Measurements from ENCODE around the gene NRL.
A peak's percentile ranks its signal among the peaks of the same experiment; 100 is the strongest.

NRL gene

DNA sequence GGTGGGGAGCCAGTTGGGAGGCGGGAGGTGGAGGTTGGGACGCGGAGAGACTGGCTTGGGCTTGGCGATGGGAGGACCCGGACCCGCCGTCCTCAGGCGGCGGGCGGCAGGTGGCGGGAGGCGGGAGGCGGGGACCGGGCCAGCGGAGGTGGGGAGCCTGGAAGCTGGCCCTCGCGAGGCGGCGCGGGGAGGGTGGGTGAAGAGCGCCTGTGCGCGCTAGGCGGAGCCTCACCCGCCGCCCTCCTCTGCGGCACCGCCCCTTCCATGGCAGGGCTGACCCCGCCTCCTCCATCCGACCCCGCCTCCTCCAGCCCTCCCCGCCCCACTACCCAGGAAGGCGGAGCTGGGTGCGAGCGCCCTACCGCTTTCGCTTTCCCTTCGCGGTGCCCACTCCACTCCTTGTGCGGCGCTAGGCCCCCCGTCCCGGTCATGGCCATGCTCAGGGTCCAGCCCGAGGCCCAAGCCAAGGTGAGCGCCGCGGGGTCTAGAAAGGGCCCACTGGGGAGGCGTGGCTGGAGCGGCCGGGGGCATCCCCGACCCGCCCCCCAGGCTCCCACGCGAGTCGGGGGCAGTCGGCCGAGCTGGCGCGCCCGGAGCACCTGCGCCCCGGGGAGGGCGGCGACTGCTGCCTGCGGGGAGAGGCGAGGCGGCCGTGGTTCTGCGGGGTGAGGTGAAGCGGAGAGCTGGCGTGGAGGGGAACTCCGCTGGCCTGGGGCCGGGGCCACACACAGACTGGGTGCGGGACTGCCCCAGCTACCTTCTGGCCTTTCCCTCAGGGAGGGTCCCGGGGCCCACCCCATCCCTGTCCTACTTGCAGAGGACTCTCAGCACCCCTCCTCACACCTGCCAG, 21.3 kb upstream of the NRL start, which contains the start of gene PSME1:
Gene PSME1 (plus strand): TSS at position 361 of the 850 bp plus-strand sequence. CDS start 69 bp downstream, at position 430.
- TF ChIP-seq, protein P1, sequence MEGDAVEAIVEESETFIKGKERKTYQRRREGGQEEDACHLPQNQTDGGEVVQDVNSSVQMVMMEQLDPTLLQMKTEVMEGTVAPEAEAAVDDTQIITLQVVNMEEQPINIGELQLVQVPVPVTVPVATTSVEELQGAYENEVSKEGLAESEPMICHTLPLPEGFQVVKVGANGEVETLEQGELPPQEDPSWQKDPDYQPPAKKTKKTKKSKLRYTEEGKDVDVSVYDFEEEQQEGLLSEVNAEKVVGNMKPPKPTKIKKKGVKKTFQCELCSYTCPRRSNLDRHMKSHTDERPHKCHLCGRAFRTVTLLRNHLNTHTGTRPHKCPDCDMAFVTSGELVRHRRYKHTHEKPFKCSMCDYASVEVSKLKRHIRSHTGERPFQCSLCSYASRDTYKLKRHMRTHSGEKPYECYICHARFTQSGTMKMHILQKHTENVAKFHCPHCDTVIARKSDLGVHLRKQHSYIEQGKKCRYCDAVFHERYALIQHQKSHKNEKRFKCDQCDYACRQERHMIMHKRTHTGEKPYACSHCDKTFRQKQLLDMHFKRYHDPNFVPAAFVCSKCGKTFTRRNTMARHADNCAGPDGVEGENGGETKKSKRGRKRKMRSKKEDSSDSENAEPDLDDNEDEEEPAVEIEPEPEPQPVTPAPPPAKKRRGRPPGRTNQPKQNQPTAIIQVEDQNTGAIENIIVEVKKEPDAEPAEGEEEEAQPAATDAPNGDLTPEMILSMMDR (IDR thresholded peaks at IDR 0.05; ENCODE audit: low read depth, low read length), result no peak

DNA sequence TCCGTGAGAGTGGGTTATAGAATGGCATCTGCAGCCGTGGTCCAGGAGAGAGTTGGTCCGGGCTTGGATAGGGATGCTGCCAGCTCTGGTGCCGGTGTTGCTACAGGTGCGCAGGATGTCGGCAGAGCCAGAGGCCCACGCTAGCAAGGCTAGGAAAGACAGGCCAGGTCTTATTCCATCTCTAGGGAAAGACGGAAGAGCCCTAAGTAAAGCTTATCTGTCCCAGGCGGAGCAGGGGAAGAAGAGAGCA, 20.8 kb upstream of the NRL start:
- peak overlapping the region; percentile 89 for H3K4me3 ChIP-seq (ENCODE audit: low read depth, low read length)
- TF ChIP-seq, protein P1 (IDR thresholded peaks at IDR 0.05; ENCODE audit: low read depth, low read length), result no peak

More for the DNA sequence above, 21.3 kb upstream of the NRL start, which contains the start of gene PSME1:
- peak within 1 kb of the TSS; percentile 89 for H3K4me3 ChIP-seq (ENCODE audit: low read depth, low read length)

DNA sequence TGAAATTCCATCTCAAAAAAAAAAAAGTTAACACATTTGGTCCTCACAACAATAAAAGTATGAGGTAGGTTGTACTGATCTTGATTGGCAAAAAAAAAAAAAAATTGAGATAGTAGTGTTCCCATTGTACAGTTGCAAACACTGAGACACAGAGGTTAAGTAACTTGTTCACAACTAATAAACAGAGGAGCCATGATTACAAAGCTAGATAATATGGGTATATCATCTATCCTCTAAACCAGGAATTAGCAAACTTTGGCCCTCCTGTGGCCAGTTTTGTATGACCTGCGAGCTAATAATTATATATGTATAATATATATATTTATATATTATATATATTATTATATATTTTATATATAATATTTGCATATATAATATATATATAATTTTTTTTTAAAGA, 19.0 kb upstream of the NRL start:
- TF ChIP-seq, protein P1 (IDR thresholded peaks at IDR 0.05; ENCODE audit: low read depth, low read length), result no peak
- no peak overlapping the region for H3K4me3 ChIP-seq (ENCODE audit: low read depth, low read length)

DNA sequence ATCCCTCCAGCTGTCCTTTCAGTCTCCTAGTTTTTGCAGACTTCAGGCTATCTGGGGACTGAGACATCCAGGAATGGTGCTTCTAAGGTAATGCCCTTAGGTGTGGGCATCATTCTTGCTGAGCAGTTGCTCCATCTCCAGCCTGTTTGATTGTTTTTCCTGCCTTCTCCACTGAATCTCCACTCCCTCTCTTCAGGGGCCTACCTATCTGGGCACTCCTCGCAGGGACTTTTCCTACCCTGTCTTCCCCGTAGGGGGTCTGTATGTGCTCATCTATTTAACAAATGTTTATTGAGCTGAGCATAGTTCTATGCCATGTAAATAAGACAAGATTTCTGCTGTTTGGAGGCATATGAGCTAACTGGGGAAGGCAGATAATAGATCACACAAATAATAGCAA, 18.2 kb upstream of the NRL start:
- no peak overlapping the region for H3K4me3 ChIP-seq (ENCODE audit: low read depth, low read length)
- TF ChIP-seq, protein P1 (IDR thresholded peaks at IDR 0.05; ENCODE audit: low read depth, low read length), result no peak

DNA sequence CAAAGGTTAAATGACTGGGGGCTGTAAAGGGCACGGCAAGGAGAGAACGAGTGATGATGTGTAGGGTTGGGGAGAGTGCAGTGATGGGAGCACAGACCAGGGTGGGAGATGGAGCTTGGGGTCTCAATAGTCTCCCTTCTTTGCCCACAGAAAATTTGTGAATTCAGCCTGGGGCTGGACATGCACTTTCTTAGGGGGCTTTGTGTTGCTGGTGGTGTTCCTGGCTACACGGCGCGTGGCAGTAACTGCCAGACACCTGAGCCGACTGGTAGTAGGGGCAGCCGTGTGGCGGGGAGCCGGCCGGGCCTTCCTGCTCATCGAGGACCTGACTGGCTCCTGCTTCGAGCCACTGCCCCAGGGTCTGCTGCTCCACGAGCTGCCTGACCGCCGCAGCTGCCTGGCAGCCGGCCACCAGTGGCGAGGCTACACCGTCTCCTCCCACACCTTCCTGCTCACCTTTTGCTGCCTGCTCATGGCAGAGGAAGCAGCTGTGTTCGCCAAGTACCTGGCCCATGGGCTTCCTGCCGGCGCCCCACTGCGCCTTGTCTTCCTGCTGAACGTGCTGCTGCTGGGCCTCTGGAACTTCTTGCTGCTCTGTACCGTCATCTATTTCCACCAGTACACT, 17.4 kb upstream of the NRL start:
- no peak overlapping the region for H3K4me3 ChIP-seq (ENCODE audit: low read depth, low read length)
- TF ChIP-seq, protein P1 (IDR thresholded peaks at IDR 0.05; ENCODE audit: low read depth, low read length), result no peak

DNA sequence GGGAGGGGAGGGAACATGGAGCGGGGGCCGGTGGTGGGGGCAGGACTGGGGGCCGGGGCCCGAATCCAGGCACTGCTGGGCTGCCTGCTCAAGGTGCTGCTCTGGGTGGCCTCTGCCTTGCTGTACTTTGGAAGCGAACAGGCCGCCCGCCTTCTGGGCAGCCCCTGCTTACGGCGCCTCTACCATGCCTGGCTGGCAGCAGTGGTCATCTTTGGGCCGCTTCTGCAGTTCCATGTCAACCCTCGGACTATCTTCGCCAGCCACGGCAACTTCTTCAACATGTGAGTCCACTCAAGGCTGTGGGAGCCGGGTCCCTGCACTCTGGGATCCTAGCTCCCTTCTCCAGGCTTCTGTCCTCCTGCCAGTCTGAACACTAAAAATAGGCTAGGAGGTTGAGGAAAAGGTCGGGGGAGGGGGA, 16.8 kb upstream of the NRL start:
- TF ChIP-seq, protein P1 (IDR thresholded peaks at IDR 0.05; ENCODE audit: low read depth, low read length), result no peak
- H3K4me3 ChIP-seq (ENCODE audit: low read depth, low read length), result no peak overlapping the region

All from WI38 (cell line).